Measurements from ENCODE around the gene CSK.

CSK gene

GRCh38 chr15:74845208-74845568 lies 63.3 kb downstream of the CSK start:
- no peak for DNase-seq

GRCh38 chr15:74845581-74845980 lies 63.7 kb downstream of the CSK start:
- no peak for DNase-seq

- DNase-seq, result no peak
Observed at GRCh38 chr15:74847432-74847831, 65.6 kb downstream of the CSK start.

- no peak for DNase-seq
Observed at GRCh38 chr15:74850393-74850792, 68.5 kb downstream of the CSK start.

- DNase-seq, result no peak
Observed at GRCh38 chr15:74851960-74852359, 70.1 kb downstream of the CSK start.
